ENCODE data around the gene MPC1.

GRCh38 chr6:166365221-166365620 is 17.5 kb downstream of the MPC1 start:
- TF ChIP-seq CTCF (IDR thresholded peaks at IDR 0.05) = no peak
- TF ChIP-seq POLR2A (IDR thresholded peaks at IDR 0.05) = no peak

Measured in lower leg skin (tissue), 3 donors.